KMS-11 (cell line): ENCODE results near the gene TWIST2.

Source experiments
- H2AFZ ChIP-seq: fragments of 200-600 bp; sonication (generic); 2 replicates; pipeline ENCODE4 v1.6.1; 2016; ENCODE audit warnings: antibody characterized with exemption, mixed run types, low read depth
- H3K27ac ChIP-seq: fragments of 200-600 bp; sonication (generic); 2 replicates; pipeline ENCODE4 v1.6.1; 2016; ENCODE audit warnings: mild to moderate bottlenecking, mixed run types
- H3K27me3 ChIP-seq: fragments of 200-600 bp; sonication (generic); 2 replicates; pipeline ENCODE4 v1.6.1; 2017; ENCODE audit warnings: mild to moderate bottlenecking, low read depth, mixed run types, moderate library complexity; ENCODE audit not compliant: insufficient read depth
- H3K36me3 ChIP-seq: fragments of 200-600 bp; sonication (generic); 2 replicates; pipeline ENCODE4 v1.6.1; 2017; ENCODE audit warnings: mild to moderate bottlenecking, mixed run types; ENCODE audit not compliant: insufficient read depth
- H3K4me1 ChIP-seq: fragments of 200-600 bp; sonication (generic); 2 replicates; pipeline ENCODE4 v1.6.1; 2016; ENCODE audit warnings: mild to moderate bottlenecking, low read depth, mixed run types; ENCODE audit not compliant: poor library complexity, severe bottlenecking
- H3K4me2 ChIP-seq: fragments of 200-600 bp; sonication (generic); 2 replicates; pipeline ENCODE4 v1.7.0; 2016; ENCODE audit warnings: mild to moderate bottlenecking, mixed run types
- H3K4me3 ChIP-seq: fragments of 200-600 bp; sonication (generic); IDR thresholded peaks from 2 replicates; pipeline ENCODE4 v1.6.1; 2017; ENCODE audit warnings: low read depth, low read length, mixed read lengths; ENCODE audit not compliant: insufficient read depth
- H3K79me2 ChIP-seq: fragments of 200-600 bp; sonication (generic); 2 replicates; pipeline ENCODE4 v1.6.1; 2016; ENCODE audit warnings: low read depth, mixed run types; ENCODE audit not compliant: insufficient read depth
- H3K9ac ChIP-seq: fragments of 200-600 bp; sonication (generic); 2 replicates; pipeline ENCODE4 v1.6.1; 2016; ENCODE audit warnings: mild to moderate bottlenecking, mixed run types
- H4K20me1 ChIP-seq: fragments of 200-600 bp; sonication (generic); 2 replicates; pipeline ENCODE4 v1.6.1; 2016; ENCODE audit warnings: mild to moderate bottlenecking, mixed run types; ENCODE audit not compliant: insufficient read depth
- TF ChIP-seq, protein P1 (sequence below): fragments of 200-600 bp; sonication (generic); conservative IDR thresholded peaks from 2 replicates; pipeline ENCODE4 v1.6.1; 2017; ENCODE audit warnings: low read depth, mild to moderate bottlenecking, antibody characterized with exemption, low read length, moderate library complexity, mixed read lengths

Gene TWIST2

DNA sequence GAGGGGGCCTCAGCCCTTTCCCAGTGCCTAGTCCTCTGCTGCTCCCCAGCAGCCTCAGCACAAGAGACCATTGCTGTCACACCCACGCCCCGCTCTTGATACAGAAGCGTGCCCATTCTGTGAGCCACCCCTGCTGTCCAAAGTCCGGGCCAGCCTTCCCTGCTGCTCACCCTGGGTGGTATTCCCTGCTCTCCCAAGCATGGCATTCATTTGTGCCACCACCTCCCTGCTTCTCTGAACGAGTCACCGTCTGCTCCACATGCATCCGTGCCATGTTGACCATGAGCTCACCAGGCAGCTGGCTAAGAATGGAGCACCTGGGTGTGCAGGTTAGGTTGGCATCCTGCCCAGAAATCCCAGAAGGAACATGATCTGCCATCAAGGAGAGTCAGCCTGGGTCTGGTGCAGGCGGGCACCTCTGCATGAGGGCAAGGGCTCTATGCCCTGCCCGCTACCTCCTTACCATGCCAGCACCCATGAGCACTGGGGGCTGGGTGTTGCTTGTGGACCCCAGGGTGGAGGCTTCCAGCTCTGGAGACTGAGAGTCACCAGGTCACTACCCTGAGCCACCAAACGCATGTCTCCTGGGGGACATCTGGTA is 63.0 kb downstream of the TWIST2 start:
- H3K79me2 ChIP-seq, result no peaks in the 10 kb centered on the region
- TF ChIP-seq, protein P1, sequence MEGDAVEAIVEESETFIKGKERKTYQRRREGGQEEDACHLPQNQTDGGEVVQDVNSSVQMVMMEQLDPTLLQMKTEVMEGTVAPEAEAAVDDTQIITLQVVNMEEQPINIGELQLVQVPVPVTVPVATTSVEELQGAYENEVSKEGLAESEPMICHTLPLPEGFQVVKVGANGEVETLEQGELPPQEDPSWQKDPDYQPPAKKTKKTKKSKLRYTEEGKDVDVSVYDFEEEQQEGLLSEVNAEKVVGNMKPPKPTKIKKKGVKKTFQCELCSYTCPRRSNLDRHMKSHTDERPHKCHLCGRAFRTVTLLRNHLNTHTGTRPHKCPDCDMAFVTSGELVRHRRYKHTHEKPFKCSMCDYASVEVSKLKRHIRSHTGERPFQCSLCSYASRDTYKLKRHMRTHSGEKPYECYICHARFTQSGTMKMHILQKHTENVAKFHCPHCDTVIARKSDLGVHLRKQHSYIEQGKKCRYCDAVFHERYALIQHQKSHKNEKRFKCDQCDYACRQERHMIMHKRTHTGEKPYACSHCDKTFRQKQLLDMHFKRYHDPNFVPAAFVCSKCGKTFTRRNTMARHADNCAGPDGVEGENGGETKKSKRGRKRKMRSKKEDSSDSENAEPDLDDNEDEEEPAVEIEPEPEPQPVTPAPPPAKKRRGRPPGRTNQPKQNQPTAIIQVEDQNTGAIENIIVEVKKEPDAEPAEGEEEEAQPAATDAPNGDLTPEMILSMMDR, result no peak
- no peak overlapping the region for H3K4me2 ChIP-seq
- no peak overlapping the region for H3K4me3 ChIP-seq
- no peaks in the 10 kb centered on the region for H3K36me3 ChIP-seq
- H3K9ac ChIP-seq, result no peak overlapping the region
- H3K4me1 ChIP-seq, result no peaks in the 10 kb centered on the region
- no peaks in the 10 kb centered on the region; the same call in 1 of the 2 replicates for H3K27me3 ChIP-seq
- H2AFZ ChIP-seq, result no peak overlapping the region
- H3K27ac ChIP-seq, result no peak overlapping the region
- H4K20me1 ChIP-seq, result no peaks in the 10 kb centered on the region

DNA sequence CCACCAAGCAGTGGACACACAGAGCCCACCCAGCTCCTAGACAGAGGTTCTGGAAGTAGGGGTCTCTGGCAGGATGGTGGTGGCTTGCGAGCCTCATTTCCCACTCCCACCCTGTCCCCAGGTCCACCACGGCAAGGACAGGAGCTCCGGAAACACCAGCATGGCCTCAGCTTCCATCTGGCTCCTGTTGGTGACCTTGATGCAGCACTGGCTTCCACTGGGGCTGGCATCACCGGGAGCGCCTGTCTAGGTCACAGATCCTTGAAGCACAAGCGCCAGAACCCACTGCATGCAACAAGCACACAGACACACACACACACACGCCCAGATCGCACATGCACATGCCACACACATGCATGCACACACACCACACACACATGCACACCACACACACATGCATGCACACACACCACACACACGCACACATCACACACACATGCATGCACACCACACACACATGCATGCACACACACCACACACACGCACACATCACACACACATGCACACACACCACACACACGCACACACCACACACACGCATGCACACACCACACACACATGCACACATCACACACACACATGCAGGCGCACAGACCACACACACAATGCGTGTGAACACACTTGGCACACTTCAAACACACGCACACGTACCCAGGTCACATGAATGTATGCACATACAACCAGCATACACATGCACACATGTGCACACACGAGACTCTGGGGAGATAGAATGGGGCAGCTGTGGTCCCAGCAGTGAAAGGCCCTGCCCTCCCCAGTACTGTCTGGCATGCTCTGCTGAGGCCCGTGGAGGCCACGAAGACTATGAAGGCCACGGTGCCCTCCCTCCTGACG is 63.7 kb downstream of the TWIST2 start:
- H2AFZ ChIP-seq, result no peak overlapping the region
- H3K4me2 ChIP-seq, result no peak overlapping the region
- no peak overlapping the region for H3K9ac ChIP-seq
- TF ChIP-seq, protein P1, result no peak
- no peak overlapping the region for H3K4me3 ChIP-seq
- H3K27ac ChIP-seq, result no peak overlapping the region
- H3K4me1 ChIP-seq, result no peaks in the 10 kb centered on the region
- H4K20me1 ChIP-seq, result no peaks in the 10 kb centered on the region
- H3K79me2 ChIP-seq, result no peaks in the 10 kb centered on the region
- peaks cover 2% of the 10 kb centered on the region; the same call in 1 of the 2 replicates for H3K27me3 ChIP-seq
- no peaks in the 10 kb centered on the region for H3K36me3 ChIP-seq

DNA sequence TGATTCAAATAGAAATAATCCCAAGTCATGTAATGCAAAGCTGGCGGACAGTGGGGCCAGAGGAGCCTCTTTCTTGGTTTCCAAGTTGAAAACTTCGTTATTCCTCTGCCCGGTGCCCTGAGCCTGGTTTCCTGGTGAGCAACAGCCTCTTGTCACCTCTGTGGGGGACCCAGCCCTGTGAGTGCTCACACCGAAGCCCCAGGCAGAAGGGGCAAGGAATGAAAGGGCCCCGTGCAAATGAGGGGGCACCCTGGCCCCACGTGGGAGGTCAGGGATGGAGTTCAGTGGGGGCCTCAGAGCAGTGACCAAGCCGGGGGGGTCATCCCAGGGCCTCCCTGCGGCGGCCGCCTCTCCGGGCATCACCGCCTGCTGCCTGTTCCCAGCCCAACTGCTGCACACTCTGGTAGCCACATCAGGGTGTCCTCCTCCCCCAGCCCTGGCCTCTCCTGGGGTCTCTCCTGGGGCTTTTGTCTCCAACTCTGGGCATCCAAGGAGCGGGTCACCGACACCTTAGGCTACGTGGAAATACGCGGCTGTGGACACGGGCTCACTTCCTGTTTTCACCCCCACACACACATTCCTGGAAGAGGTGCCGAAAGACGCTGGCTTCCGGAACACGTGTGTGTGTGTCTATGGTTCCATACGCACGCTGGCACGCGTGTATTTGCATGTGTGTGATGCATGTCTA is 64.5 kb downstream of the TWIST2 start:
- no peak overlapping the region for H3K4me3 ChIP-seq
- H4K20me1 ChIP-seq, result no peaks in the 10 kb centered on the region
- H3K36me3 ChIP-seq, result no peaks in the 10 kb centered on the region
- no peaks in the 10 kb centered on the region for H3K79me2 ChIP-seq
- TF ChIP-seq, protein P1, result no peak
- no peak overlapping the region for H2AFZ ChIP-seq
- H3K4me2 ChIP-seq, result no peak overlapping the region
- H3K9ac ChIP-seq, result no peak overlapping the region
- H3K4me1 ChIP-seq, result no peaks in the 10 kb centered on the region
- H3K27ac ChIP-seq, result no peak overlapping the region
- H3K27me3 ChIP-seq, result peaks cover 5% of the 10 kb centered on the region; the same call in 1 of the 2 replicates

DNA sequence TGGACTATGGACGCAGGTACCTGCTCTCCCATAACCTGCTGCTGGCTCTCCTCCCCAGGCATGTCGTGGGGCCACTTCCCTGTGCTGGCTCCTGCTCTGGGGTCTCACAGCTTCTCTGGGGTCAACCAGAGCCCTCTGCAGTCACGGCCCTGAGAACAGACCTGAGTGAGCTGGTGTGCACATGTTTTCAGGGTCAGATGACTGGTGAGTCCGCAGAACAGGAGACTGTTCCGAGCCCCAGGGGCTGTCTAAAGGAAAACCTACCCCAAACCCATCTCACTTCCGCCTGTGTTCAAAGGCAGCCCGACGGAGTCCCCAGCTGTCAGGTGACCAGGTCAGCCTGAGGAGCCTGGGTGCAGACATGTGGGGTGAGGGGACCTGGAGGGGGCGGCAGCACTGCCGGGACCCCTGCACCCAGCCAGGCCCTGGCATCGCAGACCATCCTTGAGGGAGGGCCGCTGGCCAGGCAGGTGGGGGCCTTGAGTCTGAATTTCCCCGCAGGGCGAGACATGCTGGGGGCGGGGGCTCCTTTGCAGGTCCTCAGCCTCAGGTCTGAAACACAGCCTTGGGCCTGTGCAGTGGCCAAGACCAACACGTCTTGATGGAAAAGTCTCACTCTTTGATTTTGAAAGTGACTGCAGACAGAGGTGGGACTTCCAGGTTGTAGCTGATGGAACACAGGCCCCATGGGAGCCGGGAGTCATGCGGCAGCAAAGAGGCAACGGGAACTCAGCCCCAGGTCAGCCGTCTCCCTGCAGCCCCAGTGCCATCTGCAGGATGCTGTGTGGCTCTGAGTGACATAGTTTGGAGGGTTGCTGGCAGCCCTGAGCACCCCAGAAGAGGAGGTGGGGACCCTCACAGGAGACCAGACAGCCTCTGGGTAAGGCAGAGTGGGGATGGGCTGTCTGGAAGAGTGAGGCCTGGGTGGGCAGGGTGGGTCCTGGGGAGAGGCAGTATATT is 65.3 kb downstream of the TWIST2 start:
- Histone ChIP-seq H3K79me2 (no peaks in the 10 kb centered on the region), H2AFZ (no peak overlapping the region), H3K27me3 (peaks cover 5% of the 10 kb centered on the region; the same call in 1 of the 2 replicates), H3K4me2 (no peak overlapping the region), H3K4me3 (no peak overlapping the region), H3K4me1 (no peaks in the 10 kb centered on the region), H3K36me3 (no peaks in the 10 kb centered on the region), H3K27ac (no peak overlapping the region), H4K20me1 (no peaks in the 10 kb centered on the region), H3K9ac (no peak overlapping the region)
- TF ChIP-seq, protein P1, result no peak
